GM18868 (cell line): ENCODE measurements around the gene MIA.
"Not testable (repeated sequence)": the region's sequence is repeated elsewhere in the genome, so short reads cannot be mapped to it uniquely, and the experiment has no call there.

Source experiments
- ATAC-seq: cut with Tn5 transposase; IDR thresholded peaks from one replicate; pipeline ENCODE4 v1.9.1; 2021; ENCODE audit warnings: mild to moderate bottlenecking, moderate library complexity; ENCODE audit not compliant: unreplicated experiment

MIA gene

GRCh38 chr19:40818480-40819399 lies 43.4 kb downstream of the MIA start:
- ATAC-seq, result not testable (repeated sequence)

GRCh38 chr19:40819479-40820234 lies 44.3 kb downstream of the MIA start:
- not testable (repeated sequence) for ATAC-seq

GRCh38 chr19:40822161-40822560 lies 46.8 kb downstream of the MIA start:
- no peak for ATAC-seq

- not testable (repeated sequence) for ATAC-seq
These were observed 47.6 kb downstream of the MIA start for GRCh38 chr19:40822704-40823553.

- not testable (repeated sequence) for ATAC-seq
These were observed 49.6 kb downstream of the MIA start for GRCh38 chr19:40824916-40825315.

GRCh38 chr19:40825460-40826095 lies 50.3 kb downstream of the MIA start:
- ATAC-seq, result not testable (repeated sequence)

- ATAC-seq, result not testable (repeated sequence)
These were observed 51.0 kb downstream of the MIA start for GRCh38 chr19:40826312-40826698.

- ATAC-seq, result not testable (repeated sequence)
These were observed 51.5 kb downstream of the MIA start for GRCh38 chr19:40826699-40827385.
